ENCODE data around the gene EDIL3. TPM values are rescaled to one million over a fixed set of nuclear protein-coding genes. Genes with fewer than 3 reads are reported as not detected.

The EDIL3 gene
- total RNA-seq, 1 donor from 2014 or later: 1.1 TPM

GRCh38 chr5:84091127-84091799, 293.4 kb downstream of the EDIL3 start:
- H3K36me3 ChIP-seq (ENCODE audit: control insufficient read depth, insufficient read depth, low read length): no peaks in the 10 kb centered on the region
- no peaks in the 10 kb centered on the region for H3K27me3 ChIP-seq (ENCODE audit: control insufficient read depth, insufficient read depth, low read length)
- no peak for DNase-seq (ENCODE audit: low read depth)
- H3K4me3 ChIP-seq (ENCODE audit: low read depth, low read length): no peak overlapping the region
- no peak for FAIRE-seq
- TF ChIP-seq CTCF (IDR thresholded peaks at IDR 0.05; ENCODE audit: insufficient read depth, low read length, severe bottlenecking): no peak

- FAIRE-seq (no peak), DNase-seq (ENCODE audit: low read depth) (peak; percentile 37)
- Histone ChIP-seq H3K27me3 (ENCODE audit: control insufficient read depth, insufficient read depth, low read length) (no peaks in the 10 kb centered on the region), H3K4me3 (ENCODE audit: low read depth, low read length) (no peak overlapping the region), H3K36me3 (ENCODE audit: control insufficient read depth, insufficient read depth, low read length) (no peaks in the 10 kb centered on the region)
- TF ChIP-seq CTCF (IDR thresholded peaks at IDR 0.05; ENCODE audit: insufficient read depth, low read length, severe bottlenecking): peak; percentile 52
Observed at GRCh38 chr5:84088996-84089395, 295.7 kb downstream of the EDIL3 start.

GRCh38 chr5:84086511-84086910, 298.2 kb downstream of the EDIL3 start:
- FAIRE-seq (no peak), DNase-seq (ENCODE audit: low read depth) (peak; percentile 13)
- no peak overlapping the region for H3K4me3 ChIP-seq (ENCODE audit: low read depth, low read length)
- no peaks in the 10 kb centered on the region for H3K36me3 ChIP-seq (ENCODE audit: control insufficient read depth, insufficient read depth, low read length)
- H3K27me3 ChIP-seq (ENCODE audit: control insufficient read depth, insufficient read depth, low read length): no peaks in the 10 kb centered on the region
- no peak for TF ChIP-seq CTCF (IDR thresholded peaks at IDR 0.05; ENCODE audit: insufficient read depth, low read length, severe bottlenecking)

GRCh38 chr5:84085387-84086041, 299.2 kb downstream of the EDIL3 start:
- FAIRE-seq (no peak), DNase-seq (ENCODE audit: low read depth) (no peak)
- no peak for TF ChIP-seq CTCF (IDR thresholded peaks at IDR 0.05; ENCODE audit: insufficient read depth, low read length, severe bottlenecking)
- no peaks in the 10 kb centered on the region for H3K27me3 ChIP-seq (ENCODE audit: control insufficient read depth, insufficient read depth, low read length)
- H3K36me3 ChIP-seq (ENCODE audit: control insufficient read depth, insufficient read depth, low read length): no peaks in the 10 kb centered on the region
- no peak overlapping the region for H3K4me3 ChIP-seq (ENCODE audit: low read depth, low read length)

GRCh38 chr5:84080908-84081307, 303.8 kb downstream of the EDIL3 start:
- no peak for DNase-seq (ENCODE audit: low read depth)
- Histone ChIP-seq H3K27me3 (ENCODE audit: control insufficient read depth, insufficient read depth, low read length) (no peaks in the 10 kb centered on the region), H3K4me3 (ENCODE audit: low read depth, low read length) (no peak overlapping the region), H3K36me3 (ENCODE audit: control insufficient read depth, insufficient read depth, low read length) (no peaks in the 10 kb centered on the region)
- FAIRE-seq: no peak
- TF ChIP-seq CTCF (IDR thresholded peaks at IDR 0.05; ENCODE audit: insufficient read depth, low read length, severe bottlenecking): no peak
